ENCODE data around the gene FOSL2. TPM values are rescaled to one million over a fixed set of nuclear protein-coding genes. Genes with fewer than 3 reads are reported as not detected.

The FOSL2 gene
- total RNA-seq, 1 experiment from 2014 or later = 44.8 TPM

DNA sequence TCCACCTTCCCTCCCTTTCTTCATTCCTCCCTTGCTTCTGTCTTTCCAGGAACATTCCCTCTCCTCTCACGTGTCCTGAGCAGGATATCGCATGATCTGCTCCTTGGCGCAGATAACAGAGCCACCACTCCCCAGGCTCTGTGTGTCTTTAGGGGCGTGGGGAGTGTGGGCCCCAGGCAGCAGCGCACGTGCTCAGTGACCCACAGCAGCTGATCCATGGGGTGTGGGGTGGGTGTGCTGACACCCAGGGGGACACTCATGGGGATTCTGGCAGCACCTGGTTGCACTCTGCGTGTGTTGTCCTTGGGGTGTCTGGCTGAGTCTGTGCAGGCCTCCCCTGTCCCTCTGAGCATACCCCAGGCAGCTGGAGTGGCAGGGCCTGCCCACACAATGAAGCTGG is 9.9 kb upstream of the FOSL2 start (continued):
- TF ChIP-seq, protein P1, sequence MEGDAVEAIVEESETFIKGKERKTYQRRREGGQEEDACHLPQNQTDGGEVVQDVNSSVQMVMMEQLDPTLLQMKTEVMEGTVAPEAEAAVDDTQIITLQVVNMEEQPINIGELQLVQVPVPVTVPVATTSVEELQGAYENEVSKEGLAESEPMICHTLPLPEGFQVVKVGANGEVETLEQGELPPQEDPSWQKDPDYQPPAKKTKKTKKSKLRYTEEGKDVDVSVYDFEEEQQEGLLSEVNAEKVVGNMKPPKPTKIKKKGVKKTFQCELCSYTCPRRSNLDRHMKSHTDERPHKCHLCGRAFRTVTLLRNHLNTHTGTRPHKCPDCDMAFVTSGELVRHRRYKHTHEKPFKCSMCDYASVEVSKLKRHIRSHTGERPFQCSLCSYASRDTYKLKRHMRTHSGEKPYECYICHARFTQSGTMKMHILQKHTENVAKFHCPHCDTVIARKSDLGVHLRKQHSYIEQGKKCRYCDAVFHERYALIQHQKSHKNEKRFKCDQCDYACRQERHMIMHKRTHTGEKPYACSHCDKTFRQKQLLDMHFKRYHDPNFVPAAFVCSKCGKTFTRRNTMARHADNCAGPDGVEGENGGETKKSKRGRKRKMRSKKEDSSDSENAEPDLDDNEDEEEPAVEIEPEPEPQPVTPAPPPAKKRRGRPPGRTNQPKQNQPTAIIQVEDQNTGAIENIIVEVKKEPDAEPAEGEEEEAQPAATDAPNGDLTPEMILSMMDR (IDR thresholded peaks at IDR 0.05 in 2 of 3, conservative IDR thresholded peaks at IDR 0.05 in 1 of 3; ENCODE audit: borderline replicate concordance in 1 of 3, insufficient read depth in 1 of 3, low read depth in 2 of 3, low read length in 2 of 3) = no peak
- no peak for TF ChIP-seq SP1 (IDR thresholded peaks at IDR 0.05; ENCODE audit: low read depth)
- TF ChIP-seq SIN3A (IDR thresholded peaks at IDR 0.05; ENCODE audit: low read depth) = no peak
- TF ChIP-seq POLR2A (IDR thresholded peaks at IDR 0.05; ENCODE audit: borderline replicate concordance, extremely low read depth, insufficient read depth, insufficient read length) = no peak
- TF ChIP-seq POLR2AphosphoS5 (IDR thresholded peaks at IDR 0.05; ENCODE audit: low read depth, low read length) = no peak
- no peak for TF ChIP-seq JUND (IDR thresholded peaks at IDR 0.05)

DNA sequence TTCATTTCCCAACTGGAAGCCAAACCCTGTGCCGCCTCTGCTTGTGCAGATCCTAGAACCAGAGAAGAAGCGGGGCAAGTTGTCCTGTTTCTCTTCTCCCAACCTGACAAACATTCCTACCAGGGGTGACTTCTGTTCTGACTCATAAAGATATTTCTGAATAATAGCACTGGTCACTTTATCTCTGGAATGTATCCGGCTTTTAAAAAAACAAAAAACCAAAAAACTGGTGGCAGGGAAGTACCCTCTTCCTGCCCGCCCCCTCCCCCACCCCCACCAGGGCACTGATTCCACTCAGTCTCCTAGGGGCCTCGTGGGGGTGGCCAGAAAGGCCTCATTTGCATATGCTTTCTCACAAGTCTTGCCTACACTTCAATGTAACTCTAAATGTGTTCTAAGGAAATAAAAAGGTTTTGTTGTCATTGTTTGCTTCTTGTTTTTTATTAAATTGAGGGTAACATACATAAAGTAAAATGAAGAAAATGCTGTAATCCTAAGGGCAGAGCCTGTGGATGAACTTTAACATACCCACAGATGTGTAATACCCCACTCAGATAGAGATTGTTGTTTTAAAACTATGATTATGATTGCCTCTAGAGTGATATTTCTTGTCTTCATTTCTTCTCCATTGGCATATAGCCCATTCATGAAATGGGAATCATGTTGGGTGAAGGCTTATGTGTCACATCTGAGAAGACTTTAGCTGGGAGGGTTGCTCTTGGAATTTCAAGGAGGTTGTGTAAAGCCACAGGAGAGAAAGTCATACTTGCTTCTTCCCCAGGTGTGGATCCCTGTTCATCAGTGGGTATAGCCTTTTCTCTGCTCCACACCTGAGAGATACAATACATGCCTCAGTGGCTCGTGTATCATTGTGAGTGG is 5.3 kb upstream of the FOSL2 start:
- H3K9ac ChIP-seq (ENCODE audit: low read length) = no peak overlapping the region
- H2AFZ ChIP-seq (ENCODE audit: low read depth, low read length, poor library complexity, severe bottlenecking) = peak overlapping the region; percentile 16
- no peak for ATAC-seq
- H3K4me2 ChIP-seq (ENCODE audit: low read length) = peak overlapping the region; percentile 39
- no peaks in the 10 kb centered on the region for H3K36me3 ChIP-seq (ENCODE audit: control insufficient read depth in 1 of 2, insufficient read depth in 2 of 2, low read length in 2 of 2)
- CTCF ChIA-PET = no interaction called here
- no peak overlapping the region for H3K4me3 ChIP-seq (replicated peaks in 1 of 2; ENCODE audit: low read depth in 1 of 2, low read length in 2 of 2)
- H4K20me1 ChIP-seq (ENCODE audit: insufficient read depth) = no peaks in the 10 kb centered on the region
- no peak overlapping the region for H3K27ac ChIP-seq (ENCODE audit: low read depth, low read length)
- H3K4me1 ChIP-seq (ENCODE audit: control insufficient read depth in 1 of 2, insufficient read depth in 2 of 2, low read length in 2 of 2) = peaks cover 23 to 45% of the 10 kb centered on the region in 2 experiments
- H3K27me3 ChIP-seq (ENCODE audit: insufficient read depth, low read length) = no peaks in the 10 kb centered on the region
- H3K9me2 ChIP-seq (ENCODE audit: insufficient read depth) = no peaks in the 10 kb centered on the region
- H3K79me2 ChIP-seq (ENCODE audit: insufficient read depth, low read length) = no peaks in the 10 kb centered on the region
- no peaks in the 10 kb centered on the region for H3K9me3 ChIP-seq (ENCODE audit: control insufficient read depth in 1 of 2, insufficient read depth in 1 of 2, low read depth in 1 of 2, low read length in 2 of 2)
- POLR2A ChIA-PET = no interaction called here
- intact Hi-C loops (cut with micrococcal nuclease) = no loop called here
- BruUV-seq (replicated peaks) = no TSS peak
- RAD21 ChIA-PET (ENCODE audit: low non-redundant PET in 1 of 2, low total read pairs in 2 of 2, uncharacterized antibody in 2 of 2, unreplicated experiment in 2 of 2) = no interaction called here
- DNase-seq (ENCODE audit: low read depth, low spot score) = no peak
- TF ChIP-seq EGR1 (IDR thresholded peaks at IDR 0.05; ENCODE audit: low read depth) = no peak
- no peak for TF ChIP-seq EZH2phosphoT487 (IDR thresholded peaks at IDR 0.05; ENCODE audit: borderline replicate concordance)
- no peak for TF ChIP-seq POLR2AphosphoS5 (IDR thresholded peaks at IDR 0.05; ENCODE audit: low read depth, low read length)
- no peak for TF ChIP-seq JUND (IDR thresholded peaks at IDR 0.05)
- TF ChIP-seq, protein P2, sequence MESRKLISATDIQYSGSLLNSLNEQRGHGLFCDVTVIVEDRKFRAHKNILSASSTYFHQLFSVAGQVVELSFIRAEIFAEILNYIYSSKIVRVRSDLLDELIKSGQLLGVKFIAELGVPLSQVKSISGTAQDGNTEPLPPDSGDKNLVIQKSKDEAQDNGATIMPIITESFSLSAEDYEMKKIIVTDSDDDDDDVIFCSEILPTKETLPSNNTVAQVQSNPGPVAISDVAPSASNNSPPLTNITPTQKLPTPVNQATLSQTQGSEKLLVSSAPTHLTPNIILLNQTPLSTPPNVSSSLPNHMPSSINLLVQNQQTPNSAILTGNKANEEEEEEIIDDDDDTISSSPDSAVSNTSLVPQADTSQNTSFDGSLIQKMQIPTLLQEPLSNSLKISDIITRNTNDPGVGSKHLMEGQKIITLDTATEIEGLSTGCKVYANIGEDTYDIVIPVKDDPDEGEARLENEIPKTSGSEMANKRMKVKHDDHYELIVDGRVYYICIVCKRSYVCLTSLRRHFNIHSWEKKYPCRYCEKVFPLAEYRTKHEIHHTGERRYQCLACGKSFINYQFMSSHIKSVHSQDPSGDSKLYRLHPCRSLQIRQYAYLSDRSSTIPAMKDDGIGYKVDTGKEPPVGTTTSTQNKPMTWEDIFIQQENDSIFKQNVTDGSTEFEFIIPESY (IDR thresholded peaks at IDR 0.05; ENCODE audit: extremely low read depth, insufficient replicate concordance, low read length) = no peak
- TF ChIP-seq, protein P3, sequence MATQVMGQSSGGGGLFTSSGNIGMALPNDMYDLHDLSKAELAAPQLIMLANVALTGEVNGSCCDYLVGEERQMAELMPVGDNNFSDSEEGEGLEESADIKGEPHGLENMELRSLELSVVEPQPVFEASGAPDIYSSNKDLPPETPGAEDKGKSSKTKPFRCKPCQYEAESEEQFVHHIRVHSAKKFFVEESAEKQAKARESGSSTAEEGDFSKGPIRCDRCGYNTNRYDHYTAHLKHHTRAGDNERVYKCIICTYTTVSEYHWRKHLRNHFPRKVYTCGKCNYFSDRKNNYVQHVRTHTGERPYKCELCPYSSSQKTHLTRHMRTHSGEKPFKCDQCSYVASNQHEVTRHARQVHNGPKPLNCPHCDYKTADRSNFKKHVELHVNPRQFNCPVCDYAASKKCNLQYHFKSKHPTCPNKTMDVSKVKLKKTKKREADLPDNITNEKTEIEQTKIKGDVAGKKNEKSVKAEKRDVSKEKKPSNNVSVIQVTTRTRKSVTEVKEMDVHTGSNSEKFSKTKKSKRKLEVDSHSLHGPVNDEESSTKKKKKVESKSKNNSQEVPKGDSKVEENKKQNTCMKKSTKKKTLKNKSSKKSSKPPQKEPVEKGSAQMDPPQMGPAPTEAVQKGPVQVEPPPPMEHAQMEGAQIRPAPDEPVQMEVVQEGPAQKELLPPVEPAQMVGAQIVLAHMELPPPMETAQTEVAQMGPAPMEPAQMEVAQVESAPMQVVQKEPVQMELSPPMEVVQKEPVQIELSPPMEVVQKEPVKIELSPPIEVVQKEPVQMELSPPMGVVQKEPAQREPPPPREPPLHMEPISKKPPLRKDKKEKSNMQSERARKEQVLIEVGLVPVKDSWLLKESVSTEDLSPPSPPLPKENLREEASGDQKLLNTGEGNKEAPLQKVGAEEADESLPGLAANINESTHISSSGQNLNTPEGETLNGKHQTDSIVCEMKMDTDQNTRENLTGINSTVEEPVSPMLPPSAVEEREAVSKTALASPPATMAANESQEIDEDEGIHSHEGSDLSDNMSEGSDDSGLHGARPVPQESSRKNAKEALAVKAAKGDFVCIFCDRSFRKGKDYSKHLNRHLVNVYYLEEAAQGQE (IDR thresholded peaks at IDR 0.05; ENCODE audit: low read depth) = no peak
- no peak for TF ChIP-seq SP1 (IDR thresholded peaks at IDR 0.05; ENCODE audit: low read depth)
- TF ChIP-seq, protein P4, sequence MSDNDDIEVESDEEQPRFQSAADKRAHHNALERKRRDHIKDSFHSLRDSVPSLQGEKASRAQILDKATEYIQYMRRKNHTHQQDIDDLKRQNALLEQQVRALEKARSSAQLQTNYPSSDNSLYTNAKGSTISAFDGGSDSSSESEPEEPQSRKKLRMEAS (IDR thresholded peaks at IDR 0.05) = no peak
- TF ChIP-seq ZFX (IDR thresholded peaks at IDR 0.05) = no peak
- TF ChIP-seq, protein P5, sequence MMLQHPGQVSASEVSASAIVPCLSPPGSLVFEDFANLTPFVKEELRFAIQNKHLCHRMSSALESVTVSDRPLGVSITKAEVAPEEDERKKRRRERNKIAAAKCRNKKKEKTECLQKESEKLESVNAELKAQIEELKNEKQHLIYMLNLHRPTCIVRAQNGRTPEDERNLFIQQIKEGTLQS (IDR thresholded peaks at IDR 0.05) = no peak
- TF ChIP-seq TCF7L2 (IDR thresholded peaks at IDR 0.05; ENCODE audit: borderline replicate concordance, extremely low read depth, insufficient read depth, insufficient read length) = no peak
- no peak for TF ChIP-seq FOSL1 (IDR thresholded peaks at IDR 0.05; ENCODE audit: low read depth)
- TF ChIP-seq SRF (IDR thresholded peaks at IDR 0.05; ENCODE audit: low read depth) = no peak

All from HCT116 (cell line).